Keratinocyte (primary cell): ENCODE measurements around the gene DBP. TPM values are rescaled to one million over a fixed set of nuclear protein-coding genes. Genes with fewer than 3 reads are reported as not detected.

Source experiments
- DNase-seq: peaks from one replicate; pipeline ENCODE4 v3.0.0-alpha.2; 2011; ENCODE audit warnings: low read depth, missing footprints, low spot score
- FAIRE-seq: peaks from 2 replicates; lab custom pipeline; 2011; peaks lifted over from hg19 to GRCh38; lab: Jason Lieb, UNC
- H2AFZ ChIP-seq: 2 replicates; pipeline ENCODE4 v1.6.0; 2012; ENCODE audit warnings: low read length, control low read depth, inconsistent platforms; ENCODE audit not compliant: control insufficient read depth
- H3K27ac ChIP-seq: 2 replicates; pipeline ENCODE4 v1.5.1; 2011; ENCODE audit warnings: low read length; ENCODE audit not compliant: control insufficient read depth, insufficient read depth
- H3K27me3 ChIP-seq: 3 replicates; pipeline ENCODE4 v1.6.0; 2011; ENCODE audit warnings: low read length; ENCODE audit not compliant: control insufficient read depth, insufficient read depth; ENCODE audit errors: extremely low read depth
- H3K36me3 ChIP-seq, 2 experiments: 2 replicates in 1 of 2; 3 replicates in 1 of 2; pipeline ENCODE4 v1.5.1; 2011; ENCODE audit warnings: low read length in 2 of 2, mild to moderate bottlenecking in 1 of 2; ENCODE audit not compliant: control insufficient read depth in 2 of 2, insufficient read depth in 2 of 2; ENCODE audit errors: extremely low read depth in 1 of 2
- H3K4me1 ChIP-seq: 3 replicates; pipeline ENCODE4 v1.5.1; 2011; ENCODE audit warnings: low read length; ENCODE audit not compliant: control insufficient read depth, insufficient read depth; ENCODE audit errors: extremely low read depth
- H3K4me2 ChIP-seq: 3 replicates; pipeline ENCODE4 v1.6.0; 2011; ENCODE audit warnings: low read depth, low read length; ENCODE audit not compliant: control insufficient read depth, insufficient read depth; ENCODE audit errors: extremely low read depth
- H3K4me3 ChIP-seq, 3 experiments: fragments of 200-600 bp in 1 of 3; sonication (generic) in 1 of 3; 2 replicates in 2 of 3; 3 replicates in 1 of 3; pipeline ENCODE4 v1.5.1; 2011 to 2016; ENCODE audit warnings: low read length in 3 of 3, mild to moderate bottlenecking in 3 of 3, control low read depth in 2 of 3, inconsistent platforms in 1 of 3, low read depth in 1 of 3, mixed read lengths in 1 of 3, mixed run types in 1 of 3, moderate library complexity in 1 of 3; ENCODE audit not compliant: control insufficient read depth in 2 of 3, insufficient read depth in 2 of 3; ENCODE audit errors: extremely low read depth in 1 of 3
- H3K79me2 ChIP-seq: 2 replicates; pipeline ENCODE4 v1.6.0; 2012; ENCODE audit warnings: low read length; ENCODE audit not compliant: control insufficient read depth, insufficient read depth
- H3K9ac ChIP-seq: 3 replicates; pipeline ENCODE4 v1.6.0; 2011; ENCODE audit warnings: low read length; ENCODE audit not compliant: control insufficient read depth, insufficient read depth; ENCODE audit errors: extremely low read depth
- H3K9me1 ChIP-seq: 3 replicates; pipeline ENCODE4 v1.6.0; 2011; ENCODE audit warnings: low read length; ENCODE audit not compliant: control insufficient read depth, insufficient read depth; ENCODE audit errors: extremely low read depth
- H3K9me3 ChIP-seq: 2 replicates; pipeline ENCODE4 v1.5.1; 2012; ENCODE audit warnings: low read depth, low read length; ENCODE audit not compliant: control insufficient read depth
- H4K20me1 ChIP-seq: 3 replicates; pipeline ENCODE4 v1.6.0; 2011; ENCODE audit warnings: low read length; ENCODE audit not compliant: control insufficient read depth, insufficient read depth; ENCODE audit errors: extremely low read depth
- EZH2 ChIP-seq: IDR thresholded peaks from one replicate; pipeline ENCODE4 v1.6.1; 2012; ENCODE audit warnings: inconsistent platforms, mild to moderate bottlenecking, low read length, moderate library complexity
- dilution Hi-C: fragments of 300-500 bp; cut with MboI; formaldehyde crosslinking; loops from one replicate; pipeline ENCODE4 v1.7.0; 2020; ENCODE audit warnings: low sequenced_read_pairs; ENCODE audit not compliant: extremely low pct_ligation_motif_present
- polyA plus RNA-seq, 5 experiments: library from polyadenylated mRNA; depleted of rRNA in 3 of 5; stranded (reverse) in 3 of 5; stranded (forward) in 1 of 5; unstranded in 1 of 5; fragments of >200 nt; gene quantifications; 1 replicate in 1 of 5; 2 replicates in 3 of 5; 3 replicates in 1 of 5; pipeline versions ENCODE4 v1.2.1 to v1.2.3, GENCODE V29; 2011 to 2012; ENCODE audit warnings: missing spikeins in 2 of 5, low read depth in 1 of 5, low replicate concordance in 1 of 5
- TF ChIP-seq, protein P1 (sequence below), 3 experiments: IDR thresholded peaks in 1 of 3; conservative IDR thresholded peaks in 1 of 3; optimal IDR thresholded peaks in 1 of 3; 2 replicates in 2 of 3; 3 replicates in 1 of 3; pipeline versions ENCODE3 to v1.5.1; 2011; ENCODE audit warnings: low read length in 3 of 3, mild to moderate bottlenecking in 3 of 3, moderate library complexity in 2 of 3, control low read depth in 1 of 3, inconsistent platforms in 1 of 3; ENCODE audit not compliant: insufficient read depth in 2 of 3; ENCODE audit errors: extremely low read depth in 1 of 3

Gene DBP
- polyA plus RNA-seq, 1 donor (not counting 4 experiments of a cell fraction or from before 2014, with no cell fraction given), result 1.0 TPM

DNA sequence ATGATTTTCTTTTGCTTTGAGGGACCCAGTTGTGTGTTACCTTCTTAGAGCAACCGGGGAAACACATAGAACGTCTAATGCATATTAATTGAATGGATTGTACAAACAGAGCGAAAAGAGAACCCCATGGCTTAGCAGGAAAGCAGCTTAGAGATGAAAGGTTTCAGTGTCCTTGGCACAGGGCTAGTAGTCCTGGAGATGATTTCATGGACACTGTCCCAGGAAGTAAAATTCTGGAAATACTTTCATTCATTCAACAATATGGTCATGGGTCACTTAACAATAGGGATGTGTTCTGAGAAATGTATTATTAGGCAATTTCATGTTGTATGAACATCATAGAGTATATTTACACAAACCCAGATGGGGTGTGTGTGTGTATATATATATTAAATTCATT, 48.9 kb upstream of the DBP start:
- no peak for DNase-seq
- Histone ChIP-seq H3K9me1 (no peaks in the 10 kb centered on the region), H4K20me1 (no peaks in the 10 kb centered on the region), H3K4me2 (no peak overlapping the region), H3K27ac (no peak overlapping the region), H3K4me3 (no peak overlapping the region), H3K27me3 (no peaks in the 10 kb centered on the region), H2AFZ (no peak overlapping the region), H3K36me3 (no peaks in the 10 kb centered on the region), H3K4me1 (no peaks in the 10 kb centered on the region), H3K79me2 (no peaks in the 10 kb centered on the region), H3K9ac (no peak overlapping the region), H3K9me3 (no peaks in the 10 kb centered on the region)
- TF ChIP-seq, protein P1, sequence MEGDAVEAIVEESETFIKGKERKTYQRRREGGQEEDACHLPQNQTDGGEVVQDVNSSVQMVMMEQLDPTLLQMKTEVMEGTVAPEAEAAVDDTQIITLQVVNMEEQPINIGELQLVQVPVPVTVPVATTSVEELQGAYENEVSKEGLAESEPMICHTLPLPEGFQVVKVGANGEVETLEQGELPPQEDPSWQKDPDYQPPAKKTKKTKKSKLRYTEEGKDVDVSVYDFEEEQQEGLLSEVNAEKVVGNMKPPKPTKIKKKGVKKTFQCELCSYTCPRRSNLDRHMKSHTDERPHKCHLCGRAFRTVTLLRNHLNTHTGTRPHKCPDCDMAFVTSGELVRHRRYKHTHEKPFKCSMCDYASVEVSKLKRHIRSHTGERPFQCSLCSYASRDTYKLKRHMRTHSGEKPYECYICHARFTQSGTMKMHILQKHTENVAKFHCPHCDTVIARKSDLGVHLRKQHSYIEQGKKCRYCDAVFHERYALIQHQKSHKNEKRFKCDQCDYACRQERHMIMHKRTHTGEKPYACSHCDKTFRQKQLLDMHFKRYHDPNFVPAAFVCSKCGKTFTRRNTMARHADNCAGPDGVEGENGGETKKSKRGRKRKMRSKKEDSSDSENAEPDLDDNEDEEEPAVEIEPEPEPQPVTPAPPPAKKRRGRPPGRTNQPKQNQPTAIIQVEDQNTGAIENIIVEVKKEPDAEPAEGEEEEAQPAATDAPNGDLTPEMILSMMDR (optimal IDR thresholded peaks at IDR 0.05 in 1 of 3, IDR thresholded peaks at IDR 0.05 in 1 of 3, conservative IDR thresholded peaks at IDR 0.05 in 1 of 3; ENCODE audit: extremely low read depth in 1 of 3, insufficient read depth in 2 of 3, low read length in 3 of 3), result no peak
- TF ChIP-seq EZH2, result no peak
- dilution Hi-C loops, result no loop called here
- no peak for FAIRE-seq

DNA sequence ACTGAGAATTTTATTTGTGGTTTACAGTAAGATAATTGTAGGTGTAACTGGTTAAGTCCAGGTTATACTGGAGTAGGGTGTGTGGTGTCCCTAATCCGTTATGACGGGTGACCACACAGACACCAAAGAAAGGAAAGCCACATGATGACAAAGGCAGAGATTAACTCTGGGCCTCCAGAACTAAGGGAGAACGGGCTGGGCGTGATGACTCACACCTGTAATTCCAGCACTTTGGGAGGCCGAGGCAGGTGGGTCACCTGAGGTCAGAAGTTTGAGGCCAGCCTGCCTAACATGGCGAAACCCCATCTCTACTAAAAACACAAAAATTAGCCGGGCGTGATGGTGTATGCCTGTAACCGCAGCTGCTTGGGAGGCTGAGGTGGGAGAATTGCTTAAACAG, 48.4 kb upstream of the DBP start:
- Histone ChIP-seq H3K79me2 (no peaks in the 10 kb centered on the region), H3K4me2 (no peak overlapping the region), H3K4me3 (no peak overlapping the region), H3K27me3 (no peaks in the 10 kb centered on the region), H4K20me1 (no peaks in the 10 kb centered on the region), H3K4me1 (no peaks in the 10 kb centered on the region), H3K36me3 (no peaks in the 10 kb centered on the region), H3K9ac (no peak overlapping the region), H3K9me1 (no peaks in the 10 kb centered on the region), H3K27ac (no peak overlapping the region), H2AFZ (no peak overlapping the region), H3K9me3 (no peaks in the 10 kb centered on the region)
- no peak for TF ChIP-seq EZH2
- TF ChIP-seq, protein P1 (optimal IDR thresholded peaks at IDR 0.05 in 1 of 3, IDR thresholded peaks at IDR 0.05 in 1 of 3, conservative IDR thresholded peaks at IDR 0.05 in 1 of 3; ENCODE audit: extremely low read depth in 1 of 3, insufficient read depth in 2 of 3, low read length in 3 of 3), result no peak
- FAIRE-seq, result no peak
- DNase-seq, result no peak
- dilution Hi-C loops, result no loop called here
